ENCODE results near the gene ADRM1.

DNA sequence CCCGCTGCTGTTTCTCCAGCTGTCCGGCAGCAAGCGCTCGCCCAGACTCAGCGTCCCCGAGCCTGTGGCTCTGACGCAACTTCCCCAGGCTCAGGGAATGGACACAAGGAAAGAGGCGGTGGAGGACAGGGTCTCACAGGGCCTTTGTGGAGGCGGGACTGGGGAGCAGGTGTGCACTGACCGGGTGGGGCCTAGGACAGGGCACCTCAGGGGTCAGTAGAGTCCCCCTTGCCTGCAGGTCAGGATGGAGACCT is 44.3 kb downstream of the ADRM1 start:
- TF ChIP-seq POLR2A (IDR thresholded peaks at IDR 0.05; ENCODE audit: low read length) (no peak), GATA1 (IDR thresholded peaks at IDR 0.05; ENCODE audit: low read depth, low read length) (no peak)
